DOHH2 (cell line): Measurements from ENCODE around the gene CFAP100.

ENCODE experiments used
- CTCF ChIP-seq: fragments of 200-600 bp; sonication (generic); IDR thresholded peaks from one replicate; pipeline ENCODE4 v1.5.1; 2014; ENCODE audit warnings: antibody characterized with exemption, mild to moderate bottlenecking, low read depth, low read length; ENCODE audit not compliant: poor library complexity, severe bottlenecking
- EZH2phosphoT487 ChIP-seq: fragments of 200-600 bp; sonication (generic); IDR thresholded peaks from 2 replicates; pipeline ENCODE4 v1.6.1; 2017; ENCODE audit warnings: borderline replicate concordance, mild to moderate bottlenecking, antibody characterized with exemption, low read length, moderate library complexity, mixed read lengths

DNA sequence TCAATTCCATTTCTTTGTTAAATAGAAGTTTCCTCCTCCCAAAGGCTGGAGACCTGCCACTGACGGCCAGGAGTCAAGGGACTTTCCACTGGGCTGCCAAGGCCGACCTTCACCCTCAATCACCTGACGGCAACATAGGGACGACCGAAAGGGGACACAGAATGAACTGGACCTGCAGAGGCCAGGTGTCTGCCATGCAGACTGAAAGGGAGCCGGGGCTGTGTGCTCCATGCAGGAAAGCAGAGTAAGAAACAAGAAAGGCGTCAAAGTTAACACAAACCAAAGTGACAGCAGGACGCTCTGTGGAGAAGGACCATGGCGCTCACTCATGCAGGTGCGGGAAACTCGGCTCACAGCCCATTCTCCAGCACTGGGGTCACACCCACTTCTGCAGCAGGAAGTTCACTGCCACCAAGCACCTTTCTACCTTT, 54.9 kb downstream of the CFAP100 start:
- no peak for TF ChIP-seq EZH2phosphoT487
- no peak for TF ChIP-seq CTCF
